ENCODE measurements around the gene IQCN. TPM values are rescaled to one million over a fixed set of nuclear protein-coding genes. Genes with fewer than 3 reads are reported as not detected.

IQCN gene
- total and polyA plus RNA-seq, 2 of the 4 experiments (the other 2 are of a cell fraction): 0.18 to 0.67 TPM

DNA sequence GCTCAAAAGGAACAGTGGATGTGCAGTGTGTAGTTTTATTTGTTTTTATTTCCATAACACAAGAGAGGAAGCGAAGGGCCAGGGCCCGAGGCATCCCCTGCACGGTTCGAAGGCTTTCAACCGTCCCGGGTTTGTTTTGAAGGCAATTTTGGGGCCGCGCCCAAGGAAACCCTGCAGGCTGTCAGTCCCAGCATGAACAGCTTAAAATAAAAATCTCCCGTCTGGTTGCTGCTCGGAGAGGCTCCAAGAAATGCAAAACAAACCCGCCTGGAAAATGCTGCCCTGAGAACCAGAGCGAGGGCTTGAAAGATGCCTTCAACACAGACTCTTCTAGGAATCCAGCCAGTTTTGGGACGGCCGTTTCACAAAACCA, 32.6 kb upstream of the IQCN start:
- BruUV-seq (replicated peaks): no TSS peak
- ChIA-PET POLR2A (ENCODE audit: unreplicated experiment) (interaction anchor here (1.0 kb wide), 1 partner anchor 25 kb away, joined by 3 read pairs; the partner anchor contains the start of gene JUND), CTCF (no interaction called here)
- Histone ChIP-seq H3K9ac (ENCODE audit: low read depth, low read length) (no peak overlapping the region), H3K4me2 (ENCODE audit: low read depth, low read length) (no peak overlapping the region), H3K27me3 (ENCODE audit: control insufficient read depth, insufficient read depth, low read length) (no peaks in the 10 kb centered on the region), H3K56ac (ENCODE audit: extremely low read depth, insufficient read depth, low read length) (no peak overlapping the region), H3K36me3 (ENCODE audit: control insufficient read depth, insufficient read depth, low read length) (peaks cover 19% of the 10 kb centered on the region), H3K14ac (replicated peaks; ENCODE audit: low read depth, low read length) (no peak overlapping the region), H2BK5ac (ENCODE audit: low read depth, low read length, poor library complexity, severe bottlenecking) (no peak overlapping the region), H4K91ac (ENCODE audit: insufficient read depth, low read depth, low read length) (no peak overlapping the region), H4K8ac (ENCODE audit: low read depth in 2 of 2, low read length in 2 of 2) (no peak overlapping the region), H3K18ac (ENCODE audit: low read depth, low read length) (no peak overlapping the region), H2BK20ac (ENCODE audit: low read depth, low read length) (no peak overlapping the region), H2AK9ac (replicated peaks; ENCODE audit: low read depth, low read length, poor library complexity) (no peak overlapping the region), H3K23ac (ENCODE audit: low read depth, low read length) (no peak overlapping the region), H2BK120ac (ENCODE audit: low read depth, low read length) (no peak overlapping the region), H3K4ac (ENCODE audit: low read depth, low read length) (no peak overlapping the region), H3K79me1 (ENCODE audit: low read depth in 1 of 2, low read length in 2 of 2) (peaks cover 3 to 23% of the 10 kb centered on the region in 2 experiments; a peak in 2 of 4 replicates), H3K27ac (ENCODE audit: insufficient read depth, low read length) (no peak overlapping the region), H3K9me3 (ENCODE audit: control insufficient read depth, insufficient read depth, low read length) (no peaks in the 10 kb centered on the region), H4K20me1 (ENCODE audit: insufficient read depth, low read length) (no peaks in the 10 kb centered on the region), H3K4me1 (ENCODE audit: control insufficient read depth, insufficient read depth, low read length) (peaks cover 20% of the 10 kb centered on the region), H3K4me3 (ENCODE audit: insufficient read depth, low read depth, low read length) (no peak overlapping the region), H2AK5ac (ENCODE audit: low read depth, low read length) (no peak overlapping the region), H2BK15ac (ENCODE audit: low read depth, low read length) (no peak overlapping the region), H2AFZ (replicated peaks; ENCODE audit: low read length, poor library complexity) (no peak overlapping the region), H4K5ac (ENCODE audit: low read depth, low read length) (no peak overlapping the region), H3K9me1 (ENCODE audit: insufficient read depth, low read length) (peaks cover 4% of the 10 kb centered on the region; the same call in 1 of the 2 replicates)
- TF ChIP-seq FOS (IDR thresholded peaks at IDR 0.05; ENCODE audit: low read depth, low read length) (no peak), MAZ (IDR thresholded peaks at IDR 0.05; ENCODE audit: borderline replicate concordance, low read depth, low read length) (no peak), RFX5 (IDR thresholded peaks at IDR 0.05; ENCODE audit: low read depth, low read length) (no peak), MAFK (IDR thresholded peaks at IDR 0.05; ENCODE audit: low read depth, low read length) (no peak), SMC3 (IDR thresholded peaks at IDR 0.05; ENCODE audit: low read depth, low read length) (no peak), NFE2L2 (IDR thresholded peaks at IDR 0.05; ENCODE audit: low read depth, low read length) (no peak), POLR2A (IDR thresholded peaks at IDR 0.05; ENCODE audit: low read depth, low read length) (no peak), BHLHE40 (IDR thresholded peaks at IDR 0.05; ENCODE audit: low read depth, low read length) (no peak), CEBPB (IDR thresholded peaks at IDR 0.05; ENCODE audit: low read depth, low read length) (no peak), RCOR1 (IDR thresholded peaks at IDR 0.05; ENCODE audit: insufficient replicate concordance, low read length) (no peak), CHD1 (IDR thresholded peaks at IDR 0.05; ENCODE audit: low read depth, low read length) (no peak), MXI1 (IDR thresholded peaks at IDR 0.05; ENCODE audit: borderline replicate concordance, low read depth, low read length) (no peak), RAD21 (IDR thresholded peaks at IDR 0.05; ENCODE audit: low read length) (no peak)
- TF ChIP-seq, protein P1, sequence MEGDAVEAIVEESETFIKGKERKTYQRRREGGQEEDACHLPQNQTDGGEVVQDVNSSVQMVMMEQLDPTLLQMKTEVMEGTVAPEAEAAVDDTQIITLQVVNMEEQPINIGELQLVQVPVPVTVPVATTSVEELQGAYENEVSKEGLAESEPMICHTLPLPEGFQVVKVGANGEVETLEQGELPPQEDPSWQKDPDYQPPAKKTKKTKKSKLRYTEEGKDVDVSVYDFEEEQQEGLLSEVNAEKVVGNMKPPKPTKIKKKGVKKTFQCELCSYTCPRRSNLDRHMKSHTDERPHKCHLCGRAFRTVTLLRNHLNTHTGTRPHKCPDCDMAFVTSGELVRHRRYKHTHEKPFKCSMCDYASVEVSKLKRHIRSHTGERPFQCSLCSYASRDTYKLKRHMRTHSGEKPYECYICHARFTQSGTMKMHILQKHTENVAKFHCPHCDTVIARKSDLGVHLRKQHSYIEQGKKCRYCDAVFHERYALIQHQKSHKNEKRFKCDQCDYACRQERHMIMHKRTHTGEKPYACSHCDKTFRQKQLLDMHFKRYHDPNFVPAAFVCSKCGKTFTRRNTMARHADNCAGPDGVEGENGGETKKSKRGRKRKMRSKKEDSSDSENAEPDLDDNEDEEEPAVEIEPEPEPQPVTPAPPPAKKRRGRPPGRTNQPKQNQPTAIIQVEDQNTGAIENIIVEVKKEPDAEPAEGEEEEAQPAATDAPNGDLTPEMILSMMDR (conservative IDR thresholded peaks at IDR 0.05; ENCODE audit: low read depth, low read length): no peak
- TF ChIP-seq, protein P2, sequence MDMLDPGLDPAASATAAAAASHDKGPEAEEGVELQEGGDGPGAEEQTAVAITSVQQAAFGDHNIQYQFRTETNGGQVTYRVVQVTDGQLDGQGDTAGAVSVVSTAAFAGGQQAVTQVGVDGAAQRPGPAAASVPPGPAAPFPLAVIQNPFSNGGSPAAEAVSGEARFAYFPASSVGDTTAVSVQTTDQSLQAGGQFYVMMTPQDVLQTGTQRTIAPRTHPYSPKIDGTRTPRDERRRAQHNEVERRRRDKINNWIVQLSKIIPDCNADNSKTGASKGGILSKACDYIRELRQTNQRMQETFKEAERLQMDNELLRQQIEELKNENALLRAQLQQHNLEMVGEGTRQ (IDR thresholded peaks at IDR 0.05; ENCODE audit: low read depth, low read length): no peak
- TF ChIP-seq, protein P3, sequence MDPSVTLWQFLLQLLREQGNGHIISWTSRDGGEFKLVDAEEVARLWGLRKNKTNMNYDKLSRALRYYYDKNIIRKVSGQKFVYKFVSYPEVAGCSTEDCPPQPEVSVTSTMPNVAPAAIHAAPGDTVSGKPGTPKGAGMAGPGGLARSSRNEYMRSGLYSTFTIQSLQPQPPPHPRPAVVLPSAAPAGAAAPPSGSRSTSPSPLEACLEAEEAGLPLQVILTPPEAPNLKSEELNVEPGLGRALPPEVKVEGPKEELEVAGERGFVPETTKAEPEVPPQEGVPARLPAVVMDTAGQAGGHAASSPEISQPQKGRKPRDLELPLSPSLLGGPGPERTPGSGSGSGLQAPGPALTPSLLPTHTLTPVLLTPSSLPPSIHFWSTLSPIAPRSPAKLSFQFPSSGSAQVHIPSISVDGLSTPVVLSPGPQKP (IDR thresholded peaks at IDR 0.05; ENCODE audit: borderline replicate concordance, low read depth, low read length): no peak
- dilution Hi-C loops (cut with HindIII; ENCODE audit: low sequenced_read_pairs, unreplicated experiment) (no loop called here), intact Hi-C loops (cut with micrococcal nuclease) (no loop called here), in situ Hi-C loops (cut with MboI; ENCODE audit: low sequenced_read_pairs) (no loop called here)
- ATAC-seq (ENCODE audit: low read depth) (no peak), DNase-seq (no peak)
- WGBS, 2 experiments (ENCODE audit: extremely low coverage in 2 of 2, insufficient read length in 1 of 2): 82% methylated on average over 5 of the region's 14 CpGs; no CpG with 5 or more reads in 1 of the 2 experiments

Measured in IMR-90 (cell line).